OCI-LY1 (cell line): ENCODE results near the gene EIPR1.

Source experiments
- EZH2 ChIP-seq: fragments of 200-600 bp; sonication (generic), shearing (Covaris generic); IDR thresholded peaks from 2 replicates; pipeline ENCODE4 v1.8.0; 2017; ENCODE audit warnings: borderline replicate concordance, mixed run types, mild to moderate bottlenecking, antibody characterized with exemption, low read length, moderate library complexity, mixed read lengths
- TF ChIP-seq, protein P1 (sequence below): fragments of 200-600 bp; sonication (generic), shearing (Covaris generic); IDR thresholded peaks from 2 replicates; pipeline ENCODE4 v1.5.1; 2017; ENCODE audit warnings: mild to moderate bottlenecking, antibody characterized with exemption, low read length, moderate library complexity, mixed read lengths

DNA sequence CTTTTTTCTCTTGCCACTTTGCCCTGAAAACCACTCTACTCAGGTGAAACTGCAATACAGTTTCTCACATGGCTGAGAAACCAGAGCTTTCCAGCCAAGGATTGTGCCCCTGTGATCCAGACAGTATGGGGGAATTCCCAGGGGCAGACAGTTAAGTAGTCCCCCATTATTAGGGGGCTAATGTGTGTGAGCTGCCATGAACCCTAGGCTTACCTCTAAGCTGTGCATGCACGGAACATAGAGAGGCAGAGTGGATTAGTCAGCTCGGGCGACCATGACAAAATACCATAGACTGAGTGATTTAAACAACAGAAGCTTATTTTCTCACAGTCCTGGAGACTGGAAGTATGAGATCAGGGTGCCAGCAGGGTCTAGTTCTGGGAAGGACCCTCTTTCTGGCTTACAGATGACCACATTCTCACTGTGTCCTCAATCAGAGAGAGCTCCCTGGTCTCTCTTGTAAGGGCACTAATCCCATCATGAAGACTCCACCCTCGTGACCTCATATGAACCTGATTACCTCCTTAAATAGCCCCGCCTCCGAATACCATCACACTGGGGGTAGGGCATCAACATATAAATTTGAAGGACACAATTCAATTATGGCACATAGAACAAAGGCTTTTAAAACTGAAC lies 215.1 kb downstream of the EIPR1 start:
- TF ChIP-seq, protein P1, sequence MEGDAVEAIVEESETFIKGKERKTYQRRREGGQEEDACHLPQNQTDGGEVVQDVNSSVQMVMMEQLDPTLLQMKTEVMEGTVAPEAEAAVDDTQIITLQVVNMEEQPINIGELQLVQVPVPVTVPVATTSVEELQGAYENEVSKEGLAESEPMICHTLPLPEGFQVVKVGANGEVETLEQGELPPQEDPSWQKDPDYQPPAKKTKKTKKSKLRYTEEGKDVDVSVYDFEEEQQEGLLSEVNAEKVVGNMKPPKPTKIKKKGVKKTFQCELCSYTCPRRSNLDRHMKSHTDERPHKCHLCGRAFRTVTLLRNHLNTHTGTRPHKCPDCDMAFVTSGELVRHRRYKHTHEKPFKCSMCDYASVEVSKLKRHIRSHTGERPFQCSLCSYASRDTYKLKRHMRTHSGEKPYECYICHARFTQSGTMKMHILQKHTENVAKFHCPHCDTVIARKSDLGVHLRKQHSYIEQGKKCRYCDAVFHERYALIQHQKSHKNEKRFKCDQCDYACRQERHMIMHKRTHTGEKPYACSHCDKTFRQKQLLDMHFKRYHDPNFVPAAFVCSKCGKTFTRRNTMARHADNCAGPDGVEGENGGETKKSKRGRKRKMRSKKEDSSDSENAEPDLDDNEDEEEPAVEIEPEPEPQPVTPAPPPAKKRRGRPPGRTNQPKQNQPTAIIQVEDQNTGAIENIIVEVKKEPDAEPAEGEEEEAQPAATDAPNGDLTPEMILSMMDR = no peak
- TF ChIP-seq EZH2 = no peak
